PC-3 (cell line): Measurements from ENCODE around the gene CACNA1B.

Source experiments
- EZH2 ChIP-seq: fragments of 300-600 bp; sonication (generic); IDR thresholded peaks from one replicate; pipeline ENCODE4 v1.6.1; 2017; ENCODE audit warnings: antibody characterized with exemption, mild to moderate bottlenecking, low read length; ENCODE audit not compliant: unreplicated experiment
- EZH2phosphoT487 ChIP-seq: fragments of 300-600 bp; sonication (generic); IDR thresholded peaks from 2 replicates; pipeline ENCODE4 v1.6.1; 2018; ENCODE audit warnings: mild to moderate bottlenecking, antibody characterized with exemption, low read length, borderline replicate concordance
- TF ChIP-seq, protein P1 (sequence below): fragments of 300-600 bp; sonication (generic); conservative IDR thresholded peaks from 2 replicates; pipeline ENCODE4 v1.5.1; 2017; ENCODE audit warnings: antibody characterized with exemption, low read depth, mild to moderate bottlenecking, low read length

DNA sequence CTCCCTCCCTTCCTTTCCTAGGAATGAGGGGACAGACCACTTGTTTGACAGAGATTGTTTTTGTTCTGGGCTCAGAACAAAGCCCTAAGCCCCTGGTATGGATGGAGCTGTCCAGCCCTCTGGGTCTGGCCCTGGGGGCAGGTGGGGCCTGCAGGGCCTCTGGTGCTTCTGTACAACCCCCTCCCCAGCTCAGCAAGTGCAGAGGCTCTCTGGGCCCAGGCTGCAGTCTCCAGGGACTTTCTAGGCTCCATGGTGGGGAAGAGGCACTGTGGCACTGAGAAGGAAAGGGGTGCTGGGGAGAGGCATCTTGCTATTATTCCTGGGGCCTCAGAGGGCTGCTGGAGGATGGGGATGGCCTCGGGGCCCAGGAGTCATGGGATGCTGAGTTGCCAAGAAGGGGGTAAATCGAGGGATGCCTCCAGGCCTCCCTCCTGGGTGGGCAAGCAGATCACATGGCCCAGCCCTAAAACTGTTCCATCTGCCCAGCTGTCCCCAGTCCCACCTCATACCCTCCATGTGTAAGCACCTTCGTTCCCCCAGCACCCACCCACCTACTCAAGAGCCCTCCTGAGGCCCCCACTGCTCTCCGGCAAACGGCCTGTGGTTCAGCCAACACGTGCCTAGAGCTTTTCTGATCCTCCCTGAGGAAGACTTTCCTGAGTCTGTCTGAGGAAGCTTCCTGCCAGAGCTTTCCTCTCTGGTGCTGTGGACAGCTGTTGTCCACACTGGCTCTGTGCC is 225.7 kb downstream of the CACNA1B start:
- TF ChIP-seq EZH2 (no peak), EZH2phosphoT487 (no peak)
- TF ChIP-seq, protein P1, sequence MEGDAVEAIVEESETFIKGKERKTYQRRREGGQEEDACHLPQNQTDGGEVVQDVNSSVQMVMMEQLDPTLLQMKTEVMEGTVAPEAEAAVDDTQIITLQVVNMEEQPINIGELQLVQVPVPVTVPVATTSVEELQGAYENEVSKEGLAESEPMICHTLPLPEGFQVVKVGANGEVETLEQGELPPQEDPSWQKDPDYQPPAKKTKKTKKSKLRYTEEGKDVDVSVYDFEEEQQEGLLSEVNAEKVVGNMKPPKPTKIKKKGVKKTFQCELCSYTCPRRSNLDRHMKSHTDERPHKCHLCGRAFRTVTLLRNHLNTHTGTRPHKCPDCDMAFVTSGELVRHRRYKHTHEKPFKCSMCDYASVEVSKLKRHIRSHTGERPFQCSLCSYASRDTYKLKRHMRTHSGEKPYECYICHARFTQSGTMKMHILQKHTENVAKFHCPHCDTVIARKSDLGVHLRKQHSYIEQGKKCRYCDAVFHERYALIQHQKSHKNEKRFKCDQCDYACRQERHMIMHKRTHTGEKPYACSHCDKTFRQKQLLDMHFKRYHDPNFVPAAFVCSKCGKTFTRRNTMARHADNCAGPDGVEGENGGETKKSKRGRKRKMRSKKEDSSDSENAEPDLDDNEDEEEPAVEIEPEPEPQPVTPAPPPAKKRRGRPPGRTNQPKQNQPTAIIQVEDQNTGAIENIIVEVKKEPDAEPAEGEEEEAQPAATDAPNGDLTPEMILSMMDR, result no peak
